ENCODE measurements around the gene CLNK.

GRCh38 chr4:10731162-10731561 is 46.6 kb upstream of the CLNK start:
- TF ChIP-seq EZH2phosphoT487 (IDR thresholded peaks at IDR 0.05; ENCODE audit: borderline replicate concordance, low read length), result no peak
- TF ChIP-seq CTCF (IDR thresholded peaks at IDR 0.05; ENCODE audit: low read depth, low read length, poor library complexity, severe bottlenecking), result no peak

All from DOHH2 (cell line).